Vagina (tissue), 2 donors: Measurements from ENCODE around the gene PLEKHA5. TPM values are rescaled to one million over a fixed set of nuclear protein-coding genes. Genes with fewer than 3 reads are reported as not detected.
A peak's percentile ranks its signal among the peaks of the same experiment; 100 is the strongest.
"Not testable (repeated sequence)": the region's sequence is repeated elsewhere in the genome, so short reads cannot be mapped to it uniquely, and the experiment has no call there.

ENCODE experiments used
- DNase-seq, 2 donors: peaks; one replicate each; pipeline ENCODE4 v3.0.0-alpha.2; 2017; ENCODE audit errors: extremely low spot score in 2 of 2
- H3K27ac ChIP-seq: fragments of 200-600 bp; sonication (generic); one replicate; pipeline ENCODE4 v1.5.1; 2019
- H3K27me3 ChIP-seq: fragments of 200-600 bp; sonication (generic); one replicate; pipeline ENCODE4 v1.5.1; 2019
- H3K36me3 ChIP-seq, 2 donors: fragments of 200-600 bp; sonication (generic); one replicate each; pipeline ENCODE4 v1.5.1; 2017 to 2019
- H3K4me1 ChIP-seq: fragments of 200-600 bp; sonication (generic); one replicate; pipeline ENCODE4 v1.5.1; 2019
- H3K4me3 ChIP-seq, 2 donors: fragments of 200-600 bp; sonication (generic); 1 replicate in 1 of 2; 2 replicates in 1 of 2; pipeline ENCODE4 v1.5.1; 2016 to 2019
- H3K9me3 ChIP-seq: fragments of 200-600 bp; sonication (generic); one replicate; pipeline ENCODE4 v1.5.1; 2019
- POLR2A ChIP-seq, 2 donors: fragments of 450-650 bp; IDR thresholded peaks; one replicate each; pipeline ENCODE4 v1.6.1; 2017; ENCODE audit warnings: antibody characterized with exemption in 2 of 2, mild to moderate bottlenecking in 2 of 2, moderate library complexity in 2 of 2
- POLR2AphosphoS5 ChIP-seq, 2 donors: sonication (generic); formaldehyde crosslinking; IDR thresholded peaks; one replicate each; pipeline ENCODE4 v1.9.0; 2017; ENCODE audit warnings: antibody characterized with exemption in 2 of 2, mild to moderate bottlenecking in 2 of 2, low read depth in 1 of 2; ENCODE audit not compliant: insufficient read depth in 1 of 2
- intact Hi-C: fragments of 100-400 bp; cut with DNase I; formaldehyde crosslinking; loops from one replicate; pipeline ENCODE4 v1.15.1; 2023
- total RNA-seq: library from RNA; depleted of rRNA; stranded (reverse); fragments of >200 nt; gene quantifications from one replicate; pipeline ENCODE4 v1.2.3, GENCODE V29; 2016
- TF ChIP-seq, protein P1 (sequence below), 3 experiments: fragments of 450-650 bp in 2 of 3; fragments of 200-600 bp in 1 of 3; sonication (generic) in 1 of 3; IDR thresholded peaks; one replicate each; pipeline ENCODE4 v1.5.1; 2017 to 2019; ENCODE audit warnings: antibody characterized with exemption in 3 of 3, mild to moderate bottlenecking in 2 of 3, moderate library complexity in 2 of 3

The PLEKHA5 gene
- total RNA-seq, 1 donor from 2014 or later: 58.4 TPM

- Histone ChIP-seq H3K9me3 (no peaks in the 10 kb centered on the region), H3K27me3 (no peaks in the 10 kb centered on the region), H3K27ac (no peak overlapping the region), H3K4me3 (no peak overlapping the region), H3K4me1 (peaks cover 16% of the 10 kb centered on the region), H3K36me3 (no peaks in the 10 kb centered on the region)
- intact Hi-C loops: no loop called here
- no peak for DNase-seq
- TF ChIP-seq POLR2A (IDR thresholded peaks at IDR 0.05) (no peak), POLR2AphosphoS5 (IDR thresholded peaks at IDR 0.05; ENCODE audit: insufficient read depth in 1 of 2, low read depth in 1 of 2) (no peak)
- TF ChIP-seq, protein P1, sequence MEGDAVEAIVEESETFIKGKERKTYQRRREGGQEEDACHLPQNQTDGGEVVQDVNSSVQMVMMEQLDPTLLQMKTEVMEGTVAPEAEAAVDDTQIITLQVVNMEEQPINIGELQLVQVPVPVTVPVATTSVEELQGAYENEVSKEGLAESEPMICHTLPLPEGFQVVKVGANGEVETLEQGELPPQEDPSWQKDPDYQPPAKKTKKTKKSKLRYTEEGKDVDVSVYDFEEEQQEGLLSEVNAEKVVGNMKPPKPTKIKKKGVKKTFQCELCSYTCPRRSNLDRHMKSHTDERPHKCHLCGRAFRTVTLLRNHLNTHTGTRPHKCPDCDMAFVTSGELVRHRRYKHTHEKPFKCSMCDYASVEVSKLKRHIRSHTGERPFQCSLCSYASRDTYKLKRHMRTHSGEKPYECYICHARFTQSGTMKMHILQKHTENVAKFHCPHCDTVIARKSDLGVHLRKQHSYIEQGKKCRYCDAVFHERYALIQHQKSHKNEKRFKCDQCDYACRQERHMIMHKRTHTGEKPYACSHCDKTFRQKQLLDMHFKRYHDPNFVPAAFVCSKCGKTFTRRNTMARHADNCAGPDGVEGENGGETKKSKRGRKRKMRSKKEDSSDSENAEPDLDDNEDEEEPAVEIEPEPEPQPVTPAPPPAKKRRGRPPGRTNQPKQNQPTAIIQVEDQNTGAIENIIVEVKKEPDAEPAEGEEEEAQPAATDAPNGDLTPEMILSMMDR (IDR thresholded peaks at IDR 0.05): no peak
Measured at GRCh38 chr12:19411234-19412204, 282.0 kb downstream of the PLEKHA5 start.

- H3K4me3 ChIP-seq: no peak overlapping the region
- DNase-seq: no peak
- TF ChIP-seq POLR2AphosphoS5 (IDR thresholded peaks at IDR 0.05; ENCODE audit: insufficient read depth in 1 of 2, low read depth in 1 of 2): no peak
- no peak for TF ChIP-seq POLR2A (IDR thresholded peaks at IDR 0.05)
- TF ChIP-seq, protein P1 (IDR thresholded peaks at IDR 0.05): no peak
Measured at GRCh38 chr12:19412844-19413243, 283.3 kb downstream of the PLEKHA5 start.

DNA sequence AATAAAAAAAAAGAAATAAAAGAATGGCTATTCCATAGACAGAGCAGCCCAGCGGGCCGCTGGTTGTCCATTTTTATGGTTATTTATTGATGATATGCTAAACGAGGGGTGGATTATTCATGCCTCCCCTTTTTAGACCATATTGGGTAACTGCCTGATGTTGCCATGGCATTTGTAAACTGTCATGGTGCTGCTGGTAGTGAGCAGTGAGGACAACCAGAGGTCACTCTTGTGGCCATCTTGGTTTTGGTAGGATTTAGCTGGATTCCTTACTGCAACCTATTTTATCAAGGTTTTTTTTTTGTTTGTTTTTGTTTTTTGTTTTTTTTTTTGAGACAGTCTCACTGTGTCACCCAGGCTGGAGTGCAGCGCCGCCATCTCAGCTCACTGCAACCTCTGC is 284.0 kb downstream of the PLEKHA5 start:
- H3K27me3 ChIP-seq, H3K27ac ChIP-seq, DNase-seq, H3K4me3 ChIP-seq, intact Hi-C loops, H3K9me3 ChIP-seq, H3K36me3 ChIP-seq: not testable (repeated sequence)
- peaks cover 16% of the 10 kb centered on the region for H3K4me1 ChIP-seq

More at GRCh38 chr12:19412844-19413243, 283.3 kb downstream of the PLEKHA5 start:
- Histone ChIP-seq H3K9me3 (no peaks in the 10 kb centered on the region), H3K27me3 (no peaks in the 10 kb centered on the region), H3K36me3 (no peaks in the 10 kb centered on the region), H3K4me1 (peaks cover 16% of the 10 kb centered on the region), H3K27ac (peak overlapping the region; percentile 29)
- intact Hi-C loops: no loop called here

DNA sequence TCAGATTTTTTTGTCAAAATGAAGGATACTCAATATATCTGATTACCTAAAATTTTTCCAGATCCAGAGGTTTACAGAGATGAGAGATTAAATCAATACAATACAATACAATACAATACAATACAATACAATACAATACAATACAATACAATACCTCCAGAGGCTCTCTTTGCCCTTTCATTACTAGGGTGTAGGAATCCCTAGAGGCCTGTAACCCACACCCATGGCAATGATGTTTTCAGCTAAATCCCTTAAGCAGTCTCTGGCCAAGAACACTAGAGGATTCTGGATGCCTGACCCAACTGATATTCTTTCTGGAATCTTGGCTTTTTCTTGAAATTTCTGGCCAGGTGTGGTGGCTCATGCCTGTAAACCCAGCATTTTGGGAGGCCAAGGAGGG is 286.0 kb downstream of the PLEKHA5 start:
- Histone ChIP-seq H3K27ac (no peak overlapping the region), H3K36me3 (no peaks in the 10 kb centered on the region), H3K27me3 (no peaks in the 10 kb centered on the region), H3K9me3 (no peaks in the 10 kb centered on the region), H3K4me3 (no peak overlapping the region), H3K4me1 (peaks cover 2% of the 10 kb centered on the region)
- TF ChIP-seq POLR2A (IDR thresholded peaks at IDR 0.05) (no peak), POLR2AphosphoS5 (IDR thresholded peaks at IDR 0.05; ENCODE audit: insufficient read depth in 1 of 2, low read depth in 1 of 2) (no peak)
- TF ChIP-seq, protein P1 (IDR thresholded peaks at IDR 0.05): no peak
- DNase-seq: no peak
- intact Hi-C loops: no loop called here

GRCh38 chr12:19419086-19419485 is 289.6 kb downstream of the PLEKHA5 start:
- no peaks in the 10 kb centered on the region for H3K9me3 ChIP-seq
- intact Hi-C loops: no loop called here
- H3K4me1 ChIP-seq: no peaks in the 10 kb centered on the region
- no peak for TF ChIP-seq POLR2AphosphoS5 (IDR thresholded peaks at IDR 0.05; ENCODE audit: insufficient read depth in 1 of 2, low read depth in 1 of 2)
- no peaks in the 10 kb centered on the region for H3K36me3 ChIP-seq
- no peak for DNase-seq
- no peak overlapping the region for H3K27ac ChIP-seq
- H3K4me3 ChIP-seq: no peak overlapping the region
- H3K27me3 ChIP-seq: no peaks in the 10 kb centered on the region
